Astrocyte (in vitro differentiated cells and primary cell): ENCODE results near the gene HSPA14. TPM values are rescaled to one million over a fixed set of nuclear protein-coding genes. Genes with fewer than 3 reads are reported as not detected.

ENCODE experiments used
- DNase-seq: peaks from one replicate; pipeline ENCODE4 v3.0.0-alpha.2; 2010; ENCODE audit warnings: low read depth
- FAIRE-seq: peaks from 2 replicates; lab custom pipeline; 2011; peaks lifted over from hg19 to GRCh38; lab: Jason Lieb, UNC
- H2AFZ ChIP-seq: 2 replicates; pipeline ENCODE4 v1.6.0; 2012; ENCODE audit warnings: low read depth, low read length, inconsistent platforms
- H3K27ac ChIP-seq: 2 replicates; pipeline ENCODE4 v1.5.1; 2011; ENCODE audit warnings: low read depth, low read length, inconsistent platforms
- H3K27me3 ChIP-seq: 2 replicates; pipeline ENCODE4 v1.6.0; 2011; ENCODE audit warnings: low read length, inconsistent platforms; ENCODE audit not compliant: insufficient read depth
- H3K36me3 ChIP-seq: 2 replicates; pipeline ENCODE4 v1.5.1; 2011; ENCODE audit warnings: low read length, inconsistent platforms; ENCODE audit not compliant: insufficient read depth
- H3K4me1 ChIP-seq: 2 replicates; pipeline ENCODE4 v1.5.1; 2011; ENCODE audit warnings: low read length, inconsistent platforms; ENCODE audit not compliant: insufficient read depth
- H3K4me2 ChIP-seq: 2 replicates; pipeline ENCODE4 v1.6.0; 2012; ENCODE audit warnings: low read length, inconsistent platforms
- H3K4me3 ChIP-seq: 2 replicates; pipeline ENCODE4 v1.5.1; 2011; ENCODE audit warnings: low read depth, mild to moderate bottlenecking, low read length, inconsistent platforms; ENCODE audit not compliant: insufficient read depth
- H3K79me2 ChIP-seq: 2 replicates; pipeline ENCODE4 v1.6.0; 2012; ENCODE audit warnings: mild to moderate bottlenecking, low read length, inconsistent platforms; ENCODE audit not compliant: insufficient read depth
- H3K9ac ChIP-seq: 2 replicates; pipeline ENCODE4 v1.6.0; 2012; ENCODE audit warnings: mild to moderate bottlenecking, low read length, inconsistent platforms
- H3K9me3 ChIP-seq: 2 replicates; pipeline ENCODE4 v1.5.1; 2012; ENCODE audit warnings: low read depth, mild to moderate bottlenecking, low read length, inconsistent platforms; ENCODE audit not compliant: insufficient read depth
- H4K20me1 ChIP-seq: 2 replicates; pipeline ENCODE4 v1.6.0; 2012; ENCODE audit warnings: low read length, inconsistent platforms; ENCODE audit not compliant: insufficient read depth
- H3K27ac Mint-ChIP-seq: one replicate; pipeline ENCODE4 v1.8.0; 2021; ENCODE audit warnings: mild to moderate bottlenecking, mixed read lengths; ENCODE audit not compliant: unreplicated experiment
- H3K27me3 Mint-ChIP-seq: one replicate; pipeline ENCODE4 v1.8.0; 2021; ENCODE audit warnings: low read depth, mixed read lengths; ENCODE audit not compliant: unreplicated experiment
- H3K36me3 Mint-ChIP-seq: one replicate; pipeline ENCODE4 v1.8.0; 2021; ENCODE audit warnings: low read depth, mixed read lengths; ENCODE audit not compliant: unreplicated experiment
- H3K4me1 Mint-ChIP-seq: one replicate; pipeline ENCODE4 v1.8.0; 2021; ENCODE audit warnings: low read depth, mixed read lengths; ENCODE audit not compliant: unreplicated experiment
- H3K4me3 Mint-ChIP-seq: one replicate; pipeline ENCODE4 v1.8.0; 2021; ENCODE audit warnings: mild to moderate bottlenecking, moderate library complexity, mixed read lengths; ENCODE audit not compliant: unreplicated experiment
- H3K9me3 Mint-ChIP-seq: one replicate; pipeline ENCODE4 v1.8.0; 2021; ENCODE audit warnings: mild to moderate bottlenecking, mixed read lengths; ENCODE audit not compliant: unreplicated experiment
- EZH2 ChIP-seq: IDR thresholded peaks from 2 replicates; pipeline ENCODE4 v1.6.1; 2012; ENCODE audit warnings: mild to moderate bottlenecking, low read length, inconsistent platforms; ENCODE audit not compliant: insufficient read depth
- total RNA-seq: library from RNA; stranded (reverse); gene quantifications from 2 replicates; pipeline ENCODE4 v1.2.1, GENCODE V29; 2021
- TF ChIP-seq, protein P1 (sequence below): IDR thresholded peaks from 2 replicates; pipeline ENCODE4 v1.5.1; 2011; ENCODE audit warnings: low read depth, mild to moderate bottlenecking, inconsistent platforms, low read length, moderate library complexity; ENCODE audit not compliant: insufficient read depth

HSPA14 gene
- total RNA-seq, 1 donor from 2014 or later: 12.8 TPM

DNA sequence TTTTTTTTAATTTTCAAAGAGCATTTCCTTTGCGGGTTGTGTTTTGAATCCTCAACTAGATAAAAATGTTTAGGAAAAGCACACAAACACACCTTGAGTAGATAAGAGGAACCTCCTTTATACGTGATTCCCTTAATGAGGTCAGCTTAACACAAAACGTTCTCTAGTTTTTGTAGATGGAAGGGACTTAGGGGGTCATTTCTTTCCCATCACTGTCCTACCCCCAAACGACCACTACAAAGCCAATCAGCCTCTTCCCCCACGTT is 41.8 kb downstream of the HSPA14 start:
- H3K4me2 ChIP-seq: peak overlapping the region; percentile 87
- Mint-ChIP-seq H3K27ac (peak overlapping the region; percentile 84), H3K4me1 (peaks cover 12% of the 10 kb centered on the region), H3K4me3 (peak overlapping the region; percentile 96), H3K36me3 (no peaks in the 10 kb centered on the region), H3K9me3 (no peaks in the 10 kb centered on the region), H3K27me3 (no peaks in the 10 kb centered on the region)
- peak overlapping the region; percentile 77 for H3K27ac ChIP-seq
- no peak overlapping the region for H2AFZ ChIP-seq
- H3K9me3 ChIP-seq: no peaks in the 10 kb centered on the region
- peak overlapping the region; percentile 81 for H3K4me3 ChIP-seq
- peaks cover 2% of the 10 kb centered on the region for H3K36me3 ChIP-seq
- H3K9ac ChIP-seq: peak overlapping the region; percentile 93
- TF ChIP-seq, protein P1, sequence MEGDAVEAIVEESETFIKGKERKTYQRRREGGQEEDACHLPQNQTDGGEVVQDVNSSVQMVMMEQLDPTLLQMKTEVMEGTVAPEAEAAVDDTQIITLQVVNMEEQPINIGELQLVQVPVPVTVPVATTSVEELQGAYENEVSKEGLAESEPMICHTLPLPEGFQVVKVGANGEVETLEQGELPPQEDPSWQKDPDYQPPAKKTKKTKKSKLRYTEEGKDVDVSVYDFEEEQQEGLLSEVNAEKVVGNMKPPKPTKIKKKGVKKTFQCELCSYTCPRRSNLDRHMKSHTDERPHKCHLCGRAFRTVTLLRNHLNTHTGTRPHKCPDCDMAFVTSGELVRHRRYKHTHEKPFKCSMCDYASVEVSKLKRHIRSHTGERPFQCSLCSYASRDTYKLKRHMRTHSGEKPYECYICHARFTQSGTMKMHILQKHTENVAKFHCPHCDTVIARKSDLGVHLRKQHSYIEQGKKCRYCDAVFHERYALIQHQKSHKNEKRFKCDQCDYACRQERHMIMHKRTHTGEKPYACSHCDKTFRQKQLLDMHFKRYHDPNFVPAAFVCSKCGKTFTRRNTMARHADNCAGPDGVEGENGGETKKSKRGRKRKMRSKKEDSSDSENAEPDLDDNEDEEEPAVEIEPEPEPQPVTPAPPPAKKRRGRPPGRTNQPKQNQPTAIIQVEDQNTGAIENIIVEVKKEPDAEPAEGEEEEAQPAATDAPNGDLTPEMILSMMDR: no peak
- no peak for TF ChIP-seq EZH2
- DNase-seq (no peak), FAIRE-seq (no peak)
- peaks cover 18% of the 10 kb centered on the region for H3K4me1 ChIP-seq
- H4K20me1 ChIP-seq: peaks cover 24% of the 10 kb centered on the region
- H3K27me3 ChIP-seq: no peaks in the 10 kb centered on the region
- peaks cover 79% of the 10 kb centered on the region for H3K79me2 ChIP-seq

DNA sequence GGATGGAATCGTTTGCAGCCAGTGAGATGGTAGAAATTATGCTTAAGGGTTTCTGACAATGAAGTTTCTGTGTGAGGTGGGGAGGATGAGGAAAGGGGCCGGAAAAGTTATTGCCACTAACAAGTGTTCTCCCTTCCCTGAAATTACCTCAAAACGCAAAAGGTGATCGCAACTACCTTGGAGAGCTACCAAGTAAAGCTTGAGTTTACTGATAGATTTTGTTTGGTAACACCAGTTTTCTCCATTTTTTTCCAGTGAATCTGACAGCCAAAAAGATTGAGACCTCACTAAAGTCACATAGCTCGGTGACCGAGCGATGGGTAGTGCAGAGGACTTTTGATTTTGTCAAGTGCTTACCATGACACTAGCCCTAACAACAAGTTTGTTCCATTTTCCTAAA is 42.1 kb downstream of the HSPA14 start:
- no peak for FAIRE-seq
- Mint-ChIP-seq H3K9me3 (no peaks in the 10 kb centered on the region), H3K27me3 (no peaks in the 10 kb centered on the region), H3K36me3 (no peaks in the 10 kb centered on the region), H3K27ac (peak overlapping the region; percentile 84), H3K4me3 (peak overlapping the region; percentile 96), H3K4me1 (peaks cover 12% of the 10 kb centered on the region)
- TF ChIP-seq, protein P1: no peak
- no peak for TF ChIP-seq EZH2
- Histone ChIP-seq H3K9me3 (no peaks in the 10 kb centered on the region), H3K79me2 (peaks cover 82% of the 10 kb centered on the region), H2AFZ (no peak overlapping the region), H3K4me1 (peaks cover 18% of the 10 kb centered on the region), H3K36me3 (peaks cover 2% of the 10 kb centered on the region), H3K4me3 (peak overlapping the region; percentile 81), H3K9ac (peak overlapping the region; percentile 93), H3K27me3 (no peaks in the 10 kb centered on the region), H4K20me1 (peaks cover 27% of the 10 kb centered on the region), H3K27ac (no peak overlapping the region), H3K4me2 (peak overlapping the region; percentile 87)
- DNase-seq: no peak

DNA sequence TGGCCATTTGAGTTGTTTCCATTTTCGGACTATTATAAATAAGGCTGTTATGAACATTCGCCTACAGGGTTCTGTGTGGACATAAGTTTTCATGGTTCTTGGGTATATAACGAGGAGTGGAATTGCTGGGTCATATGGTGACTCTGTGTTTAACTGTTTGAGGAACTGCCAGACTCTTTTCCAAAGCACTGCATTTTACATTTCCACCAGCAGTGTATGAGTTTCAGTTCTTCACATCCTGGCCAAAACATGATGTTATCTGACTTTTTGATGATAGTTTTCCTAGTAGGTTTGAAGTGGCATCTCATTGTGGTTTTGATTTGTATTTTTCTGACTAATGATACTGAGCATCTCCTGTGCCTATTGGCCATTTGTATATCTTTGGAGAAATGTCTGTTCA is 46.0 kb downstream of the HSPA14 start:
- Mint-ChIP-seq H3K4me1 (peaks cover 3% of the 10 kb centered on the region), H3K27me3 (no peaks in the 10 kb centered on the region), H3K27ac (no peak overlapping the region), H3K36me3 (no peaks in the 10 kb centered on the region), H3K9me3 (no peaks in the 10 kb centered on the region), H3K4me3 (no peak overlapping the region)
- peaks cover 94% of the 10 kb centered on the region for H3K79me2 ChIP-seq
- no peak overlapping the region for H2AFZ ChIP-seq
- DNase-seq (no peak), FAIRE-seq (no peak)
- peaks cover 9% of the 10 kb centered on the region for H3K4me1 ChIP-seq
- H3K36me3 ChIP-seq: peaks cover 2% of the 10 kb centered on the region
- H3K27ac ChIP-seq: no peak overlapping the region
- H4K20me1 ChIP-seq: peaks cover 37% of the 10 kb centered on the region
- H3K27me3 ChIP-seq: no peaks in the 10 kb centered on the region
- H3K9ac ChIP-seq: no peak overlapping the region
- H3K4me2 ChIP-seq: no peak overlapping the region
- no peak for TF ChIP-seq EZH2
- TF ChIP-seq, protein P1: no peak
- no peak overlapping the region for H3K4me3 ChIP-seq
- H3K9me3 ChIP-seq: no peaks in the 10 kb centered on the region
